Stimulated activated naive CD4-positive, alpha-beta T cell (primary cell): ENCODE results near the gene P2RX2.

ENCODE experiments used
- DNase-seq, 6 experiments: peaks; one replicate each; lab custom pipeline; 2025; lab: John Stamatoyannopoulos, UW

Gene P2RX2

DNA sequence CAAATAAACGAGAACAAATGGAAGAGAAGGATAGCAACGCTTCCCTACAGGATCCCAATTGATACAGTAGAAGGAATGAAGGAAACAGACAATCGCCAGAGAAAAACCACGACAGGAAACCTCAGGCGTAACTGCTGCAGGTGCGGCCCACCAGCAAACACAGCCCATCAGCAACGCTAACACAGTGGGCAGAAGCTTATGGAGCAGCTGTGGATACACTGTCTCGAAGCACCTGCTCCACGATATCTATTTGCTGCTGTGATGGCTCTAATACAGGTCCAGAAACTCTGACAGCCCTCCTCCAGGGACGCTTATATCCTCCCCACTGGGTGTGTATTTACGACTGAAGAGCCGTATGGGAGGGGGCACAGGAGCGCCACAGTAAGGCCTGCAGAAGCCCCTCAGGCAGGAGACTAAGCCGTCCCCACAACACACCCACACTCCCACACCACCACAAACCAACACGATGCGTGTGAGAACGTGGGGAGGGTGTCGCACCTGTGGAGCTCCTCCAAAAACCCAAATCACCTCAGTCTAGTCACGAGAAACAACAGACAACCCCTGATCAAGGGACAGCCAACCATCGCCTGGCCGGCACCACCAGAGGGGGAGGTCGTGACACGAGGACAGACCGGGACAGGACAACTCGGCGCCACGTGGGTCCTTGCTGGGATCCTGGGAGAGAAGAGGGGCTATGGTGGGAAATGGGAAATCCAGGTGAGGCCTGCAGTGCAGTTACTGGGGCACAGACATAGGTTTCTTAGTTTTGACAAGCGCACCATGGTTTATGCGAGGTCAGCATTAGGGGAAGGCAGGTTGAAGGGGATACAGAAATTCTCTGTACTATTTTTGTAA is 44.6 kb downstream of the P2RX2 start:
- no peak for DNase-seq

DNA sequence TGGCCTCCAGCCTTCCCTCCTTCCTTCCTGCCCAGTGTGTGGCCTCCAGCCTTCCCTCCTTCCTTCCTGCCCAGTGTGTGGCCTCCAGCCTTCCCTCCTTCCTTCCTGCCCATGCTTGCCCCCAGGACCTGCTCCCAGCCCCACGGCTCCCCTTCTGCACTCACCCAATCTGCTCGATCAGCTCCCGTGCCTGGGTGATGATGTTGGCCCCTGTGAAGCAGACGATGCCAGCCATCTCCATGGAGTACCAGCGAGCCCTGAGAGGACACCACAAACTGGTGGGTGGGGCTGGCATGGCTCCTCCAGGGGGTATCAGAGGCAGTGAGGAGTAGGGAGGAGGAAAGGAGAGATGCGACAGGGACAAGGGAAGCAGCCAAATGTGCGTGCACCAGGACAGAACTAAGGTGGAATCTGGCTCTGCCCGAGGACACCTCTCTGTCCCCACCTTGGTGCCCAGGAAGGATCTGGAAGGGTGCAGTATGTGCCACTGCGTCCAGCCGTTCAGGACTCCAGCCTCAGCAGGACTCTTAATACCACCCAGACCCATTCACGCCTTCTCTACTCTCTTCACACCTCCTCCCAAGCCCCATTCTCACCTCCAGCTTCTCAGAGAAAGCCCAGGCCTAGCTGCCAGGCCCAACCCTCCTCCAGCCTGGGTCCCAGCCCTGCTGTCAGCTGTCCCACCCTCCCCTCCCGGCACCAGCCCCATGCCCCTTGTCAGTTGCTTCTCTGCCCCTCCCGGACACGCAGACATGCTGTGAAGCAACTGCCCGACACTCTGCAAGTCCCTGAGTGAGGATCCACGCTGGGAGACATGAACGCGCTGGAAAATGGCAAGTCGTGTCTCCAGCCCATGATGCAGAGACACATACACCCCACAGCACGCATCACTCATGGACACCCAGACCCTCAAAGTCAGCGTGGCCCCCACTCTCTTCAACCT is 45.9 kb downstream of the P2RX2 start:
- no peak for DNase-seq

DNA sequence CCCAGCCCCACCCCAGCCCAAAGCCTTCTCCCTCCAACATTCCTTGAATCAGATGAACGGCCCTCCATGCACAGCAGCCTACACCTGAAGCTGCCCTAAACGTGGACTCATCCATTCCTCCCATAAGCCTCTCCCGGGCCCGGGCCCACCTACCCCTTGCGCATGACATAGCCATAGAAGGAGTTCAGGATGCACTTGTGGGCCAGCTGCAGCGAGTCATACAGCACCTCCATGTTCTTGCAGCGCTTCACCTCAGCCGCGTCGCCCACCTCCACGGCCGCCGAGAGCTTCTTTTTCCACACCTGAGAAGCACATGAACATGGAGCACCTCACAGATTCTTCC is 46.5 kb downstream of the P2RX2 start:
- no peak for DNase-seq

DNA sequence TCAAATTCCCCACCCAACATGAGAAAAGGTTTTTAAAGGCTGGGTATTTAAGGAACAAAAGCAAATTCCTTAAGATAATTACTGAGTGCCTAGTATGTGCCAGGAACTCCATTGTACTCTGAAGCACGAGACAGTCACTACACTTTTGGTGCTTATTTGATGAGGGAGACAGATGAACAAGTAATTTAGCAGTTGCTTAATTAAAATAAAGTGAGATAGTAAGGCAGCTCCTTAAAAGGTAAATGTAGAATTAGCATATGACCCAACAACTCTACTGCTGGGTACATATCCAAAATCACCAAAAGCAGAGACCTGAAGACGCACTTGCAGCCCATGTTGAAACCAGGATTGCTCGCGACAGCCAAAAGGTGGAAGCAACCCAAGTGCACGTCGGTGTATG is 47.2 kb downstream of the P2RX2 start:
- DNase-seq: no peak

DNA sequence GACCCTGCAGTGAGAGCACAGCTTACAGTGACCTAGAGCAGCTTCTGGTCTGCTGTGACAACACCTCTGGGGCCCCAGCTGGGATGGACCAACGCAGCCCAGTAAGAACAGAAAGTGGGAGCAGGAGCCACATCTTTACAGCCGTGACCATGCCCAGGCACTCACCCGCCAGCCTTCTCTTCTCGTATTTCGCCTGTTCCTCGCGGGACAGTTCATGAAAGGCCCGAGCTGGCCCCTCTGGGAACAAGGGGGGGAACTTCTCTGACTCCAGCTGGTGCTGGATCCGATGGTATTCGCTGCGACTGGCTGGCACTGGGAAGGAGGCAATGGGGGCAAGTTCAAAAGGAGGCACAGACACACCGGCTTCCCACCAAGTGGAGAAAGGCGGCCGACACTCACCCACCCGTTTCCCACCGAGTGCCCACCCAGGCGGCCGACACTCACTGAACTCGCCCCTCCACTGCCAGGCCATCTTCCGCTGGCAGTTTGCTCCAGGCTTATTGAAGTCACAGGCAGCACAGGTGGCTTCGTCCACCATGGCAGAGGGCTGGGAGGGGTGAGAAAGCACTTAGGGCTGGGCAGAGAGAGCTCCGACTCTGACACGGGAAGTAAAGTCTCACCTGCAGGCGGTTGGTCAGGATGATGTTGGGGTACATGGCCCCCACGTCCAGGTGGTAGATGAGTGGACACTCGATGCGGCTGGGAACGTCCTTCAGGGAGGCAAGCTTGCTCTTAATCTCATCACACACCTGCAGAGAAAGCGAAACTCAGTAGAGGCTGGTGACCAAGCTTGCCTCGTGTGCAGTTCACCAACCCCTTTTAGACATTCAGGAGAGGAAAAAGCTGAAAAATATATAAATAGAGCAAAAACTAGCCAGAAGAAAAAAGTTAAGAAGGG is 49.9 kb downstream of the P2RX2 start:
- no peak for DNase-seq

DNA sequence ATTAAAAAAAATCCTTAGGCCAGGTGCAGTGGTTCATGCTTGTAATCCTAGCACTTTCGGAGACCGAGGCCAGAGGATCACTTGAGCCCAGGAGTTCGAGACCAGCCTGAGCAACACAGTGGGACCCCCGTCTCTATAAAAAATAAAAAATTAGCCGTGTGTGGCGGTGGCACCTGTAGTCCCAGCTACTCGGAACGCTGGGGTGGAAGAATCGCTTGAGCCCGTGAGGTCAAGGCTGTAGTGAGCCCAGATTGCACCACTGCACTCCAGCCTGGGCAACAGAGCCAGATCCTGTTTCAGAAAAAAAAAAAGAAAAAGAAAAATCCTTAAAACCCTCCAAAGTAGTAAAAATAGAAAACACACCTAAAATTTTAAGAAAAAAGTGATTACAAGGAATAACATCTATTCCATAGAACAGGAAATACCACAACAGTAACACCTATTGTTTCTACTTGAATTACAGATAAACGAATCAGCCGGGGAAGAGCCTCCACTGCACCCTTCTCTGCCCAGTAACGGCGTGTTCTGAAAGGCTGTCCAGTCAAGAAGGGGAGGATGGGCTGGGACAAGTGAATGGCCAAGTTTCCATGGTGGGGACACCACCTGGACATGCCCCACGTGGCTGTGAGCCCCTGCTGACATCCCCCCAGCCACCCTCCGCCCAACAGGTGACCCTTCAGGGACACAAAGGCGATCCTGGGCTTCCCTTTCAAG is 50.7 kb downstream of the P2RX2 start:
- DNase-seq: no peak
